HG02885 (cell line): ENCODE measurements around the gene SF3B1.
"Not testable (repeated sequence)": the region's sequence is repeated elsewhere in the genome, so short reads cannot be mapped to it uniquely, and the experiment has no call there.

Experiments
- ATAC-seq: cut with Tn5 transposase; IDR thresholded peaks from one replicate; pipeline ENCODE4 v1.9.1; 2021; ENCODE audit warnings: mild to moderate bottlenecking; ENCODE audit not compliant: unreplicated experiment, poor library complexity

The SF3B1 gene

GRCh38 chr2:197387179-197387578 is 47.6 kb downstream of the SF3B1 start:
- no peak for ATAC-seq

DNA sequence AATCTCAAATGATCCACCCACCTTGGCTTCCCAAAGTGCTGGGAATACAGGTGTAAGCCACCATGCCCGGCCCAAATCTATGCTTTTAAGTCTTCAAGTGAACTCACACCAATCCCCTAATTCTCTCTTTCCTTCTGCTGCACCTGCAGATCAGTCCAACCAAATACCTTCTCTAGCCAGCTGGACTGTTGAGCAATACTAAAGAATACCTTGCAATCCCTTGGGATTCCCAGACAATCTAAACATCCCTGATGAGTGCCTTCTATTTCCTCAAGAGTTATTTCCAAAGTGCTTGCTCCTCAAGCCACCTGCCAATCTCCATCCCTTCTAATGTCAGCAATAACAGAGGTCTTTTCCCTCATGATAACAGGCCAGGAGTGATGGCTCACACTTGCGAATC is 48.6 kb downstream of the SF3B1 start:
- no peak for ATAC-seq

- no peak for ATAC-seq
These were observed 51.0 kb downstream of the SF3B1 start for GRCh38 chr2:197383825-197384224.

DNA sequence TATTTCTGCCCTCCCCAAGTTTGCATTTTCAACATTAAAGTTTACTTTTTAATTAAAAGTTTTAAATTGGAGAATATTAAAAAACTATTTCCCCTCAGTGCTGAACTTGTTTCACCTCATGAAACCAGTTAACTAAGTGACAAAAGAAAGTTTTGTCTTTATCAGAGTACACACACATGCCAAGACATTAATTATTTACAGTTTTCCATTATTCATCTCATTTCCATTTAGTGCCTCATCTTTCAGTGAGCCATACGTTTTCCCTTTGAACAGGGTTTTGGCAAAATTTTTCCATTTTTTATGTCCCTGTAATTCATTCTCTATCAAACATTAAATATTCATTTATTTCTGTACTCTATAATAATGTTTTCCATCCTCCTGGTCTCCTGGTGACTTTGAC is 53.2 kb downstream of the SF3B1 start:
- ATAC-seq: no peak

GRCh38 chr2:197379918-197380309 is 54.9 kb downstream of the SF3B1 start:
- ATAC-seq: not testable (repeated sequence)

DNA sequence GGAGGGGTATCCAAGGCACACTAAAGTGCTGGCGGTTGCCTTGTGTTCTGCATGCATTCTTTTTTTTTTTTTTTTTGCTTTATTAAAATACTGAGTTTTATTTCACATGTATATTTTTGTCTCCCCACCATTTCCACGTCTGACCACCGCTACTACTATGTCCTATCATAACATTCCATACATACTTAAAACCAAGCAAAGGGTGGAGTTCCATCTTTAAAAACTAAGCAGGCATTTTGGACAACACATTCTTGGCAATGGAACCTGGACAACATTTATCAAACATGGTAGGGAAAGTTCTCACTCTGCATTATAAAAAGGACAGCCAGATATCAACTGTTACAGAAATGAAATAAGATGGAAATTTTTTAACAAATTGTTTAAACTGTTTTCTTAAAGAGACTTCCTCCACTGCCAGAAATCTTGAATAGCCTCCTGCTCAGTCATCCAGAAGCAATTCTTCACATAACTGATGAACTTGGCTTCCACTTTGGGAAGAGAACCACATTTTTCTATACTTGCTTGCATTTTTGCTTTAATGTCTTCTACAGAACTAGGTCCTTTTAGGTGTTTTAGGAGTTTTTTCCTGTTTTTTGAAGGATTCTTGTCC is 55.4 kb downstream of the SF3B1 start:
- ATAC-seq: not testable (repeated sequence)

DNA sequence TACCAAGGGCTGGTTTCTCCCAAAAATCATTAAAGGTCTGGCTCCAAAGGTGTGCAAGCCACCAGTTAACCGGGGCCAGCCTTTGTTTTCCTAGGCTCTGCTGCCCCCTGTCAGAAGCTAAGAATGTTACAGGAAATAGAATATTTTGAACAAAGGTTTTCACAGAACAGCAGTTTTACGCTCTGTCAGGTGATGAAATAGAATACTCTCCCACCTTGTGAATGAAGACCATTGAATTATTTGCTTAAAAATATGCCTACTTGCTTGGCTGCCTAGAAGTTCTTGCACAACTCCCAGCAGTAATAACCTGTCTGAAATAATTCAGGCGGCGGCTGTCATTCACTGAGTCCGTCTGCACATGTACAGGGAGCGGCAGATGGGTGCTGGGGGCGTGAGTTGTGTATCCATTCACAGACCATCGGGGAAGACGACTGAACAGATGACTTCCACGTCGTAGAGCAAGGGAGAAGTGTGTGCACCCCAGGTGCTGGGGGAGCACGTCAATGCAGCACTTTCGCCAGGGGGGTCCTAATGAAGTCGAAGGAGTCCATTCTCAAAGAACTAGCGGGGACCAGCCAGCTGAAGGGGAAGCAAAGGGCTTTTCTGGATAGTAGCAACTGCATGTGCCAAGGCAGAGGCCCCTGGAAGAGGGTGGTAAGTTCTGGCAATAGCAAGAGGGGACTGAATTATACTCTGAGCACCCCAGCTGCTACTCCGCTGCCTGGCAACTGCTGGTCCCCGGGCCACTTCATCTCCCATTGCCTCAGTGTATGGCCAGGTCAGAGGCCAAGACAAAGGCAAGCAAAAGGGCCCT is 56.1 kb downstream of the SF3B1 start:
- peak; percentile 51 for ATAC-seq

GRCh38 chr2:197378086-197378485 is 56.7 kb downstream of the SF3B1 start:
- ATAC-seq: no peak

- ATAC-seq: peak; percentile 66
These were observed 57.2 kb downstream of the SF3B1 start for GRCh38 chr2:197377670-197378069.

DNA sequence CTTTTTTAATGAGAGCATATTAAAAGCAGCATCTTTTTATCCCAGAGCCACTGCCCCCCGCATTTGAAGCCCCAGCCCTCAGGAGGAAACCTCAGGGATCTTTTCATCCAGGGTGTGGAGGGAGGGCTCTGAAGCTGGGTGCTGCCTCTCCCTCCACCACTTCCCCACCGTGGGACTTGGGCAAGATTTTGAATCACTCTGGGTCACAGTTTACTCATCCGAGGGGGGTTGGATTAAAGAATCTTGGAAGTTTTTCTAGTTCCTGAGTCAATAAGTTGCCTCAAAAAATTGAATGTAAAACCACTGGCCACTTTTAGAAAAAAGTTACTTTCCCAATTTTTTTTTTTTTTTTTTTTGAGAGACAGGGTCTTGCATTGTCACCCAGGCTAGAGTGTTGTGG is 62.2 kb downstream of the SF3B1 start:
- ATAC-seq: no peak

- not testable (repeated sequence) for ATAC-seq
These were observed 64.2 kb downstream of the SF3B1 start for GRCh38 chr2:197370664-197371063.

DNA sequence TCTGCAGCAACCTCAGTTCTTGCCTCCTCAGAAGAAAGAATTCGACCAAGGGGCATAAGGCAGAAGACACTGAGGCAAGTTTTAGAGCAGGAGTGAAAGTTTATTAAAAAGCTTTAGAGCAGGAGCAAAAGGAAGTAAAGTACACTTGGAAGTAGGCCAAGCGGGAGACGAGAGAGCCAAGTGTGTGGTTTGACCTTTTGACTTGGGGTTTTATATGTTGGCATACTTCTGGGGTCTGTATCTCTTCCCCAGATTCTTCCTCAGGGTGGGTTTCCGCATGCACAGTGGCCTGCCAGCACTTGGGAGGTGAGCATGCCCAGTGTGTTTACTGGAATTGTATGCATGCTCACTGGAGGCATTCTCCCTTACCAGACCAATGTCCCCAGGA is 64.9 kb downstream of the SF3B1 start:
- no peak for ATAC-seq

- ATAC-seq: no peak
These were observed 65.4 kb downstream of the SF3B1 start for GRCh38 chr2:197369228-197369932.

DNA sequence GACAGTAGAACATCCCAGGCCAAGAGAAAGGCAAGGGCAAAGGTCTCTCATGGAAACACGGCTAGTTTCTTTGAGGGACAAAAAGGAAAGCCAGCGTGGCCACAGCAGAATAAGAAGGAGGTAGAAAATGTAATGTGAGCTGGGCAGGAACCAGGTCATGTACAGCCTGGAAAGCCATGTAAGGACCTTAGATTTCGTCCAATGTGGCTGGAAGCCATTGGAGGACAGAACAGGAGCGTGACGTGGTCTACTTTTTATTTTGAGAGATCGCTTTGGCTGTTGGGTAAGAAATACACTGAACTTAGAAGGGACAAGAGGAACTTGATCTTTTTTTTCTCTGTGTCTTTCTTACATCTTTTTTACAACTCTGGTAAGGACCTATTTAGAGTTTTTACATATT is 66.4 kb downstream of the SF3B1 start:
- no peak for ATAC-seq

- no peak for ATAC-seq
These were observed 70.8 kb downstream of the SF3B1 start for GRCh38 chr2:197363998-197364397.

DNA sequence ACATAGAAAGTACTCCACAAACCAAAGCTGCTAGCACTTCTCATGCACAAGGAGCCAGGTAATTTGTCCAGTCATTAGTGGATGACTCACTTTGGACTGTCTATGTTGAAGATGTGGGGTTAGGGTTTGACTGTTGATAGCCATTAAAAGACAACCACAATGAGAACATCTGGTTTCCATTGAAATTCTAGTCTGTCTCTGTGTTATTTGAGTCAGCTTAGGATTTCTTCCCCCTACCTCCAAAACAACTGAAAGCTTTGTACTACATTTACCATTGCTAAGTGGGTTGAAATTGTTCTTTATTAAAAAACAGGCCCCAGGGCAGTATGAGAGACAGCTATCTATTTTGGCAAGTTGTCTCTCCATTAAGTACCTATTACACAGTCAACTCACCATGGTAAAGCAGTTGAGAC is 74.1 kb downstream of the SF3B1 start:
- ATAC-seq: peak; percentile 77

- ATAC-seq: no peak
These were observed 75.0 kb downstream of the SF3B1 start for GRCh38 chr2:197359859-197360258.

DNA sequence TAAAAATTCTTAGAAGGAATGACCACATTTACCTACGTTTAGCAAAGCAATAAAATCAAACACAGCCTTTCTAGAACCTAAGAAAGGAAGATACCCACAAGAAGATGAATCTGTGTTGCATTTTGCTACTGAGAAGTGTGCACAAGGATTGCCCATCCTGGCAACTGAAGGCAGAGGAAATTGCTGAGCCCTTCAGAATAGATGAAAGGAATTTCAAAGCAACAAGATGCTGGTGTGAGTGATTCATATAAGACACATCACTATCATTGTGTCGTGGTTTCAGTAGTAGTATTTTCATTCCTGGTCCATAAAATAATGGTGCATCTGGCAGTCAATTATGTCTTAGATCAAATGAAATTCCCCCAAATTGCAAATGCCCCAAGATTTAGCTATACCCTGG is 75.9 kb downstream of the SF3B1 start:
- no peak for ATAC-seq

GRCh38 chr2:197357986-197358385 is 76.8 kb downstream of the SF3B1 start:
- no peak for ATAC-seq

GRCh38 chr2:197356136-197356535 is 78.7 kb downstream of the SF3B1 start:
- ATAC-seq: no peak

DNA sequence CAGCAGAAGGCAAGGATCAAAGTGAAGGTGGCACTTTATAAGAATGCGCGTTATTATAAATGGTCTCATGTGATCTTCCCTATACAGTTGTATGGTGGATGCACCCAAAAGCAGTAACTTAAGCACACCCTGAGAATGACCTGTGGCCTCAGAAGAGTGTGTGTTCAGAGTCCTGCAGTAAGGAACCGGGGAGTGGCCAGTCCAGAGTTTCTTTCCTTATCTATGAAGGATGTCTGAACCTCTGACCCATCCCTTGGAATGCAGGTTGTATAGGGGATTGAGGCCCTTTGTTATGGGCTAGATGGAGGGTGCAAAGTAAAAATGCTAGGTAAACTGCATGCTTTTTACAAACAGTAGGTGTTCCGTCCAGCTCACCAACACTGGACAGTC is 80.7 kb downstream of the SF3B1 start:
- ATAC-seq: no peak
